Esophagus muscularis mucosa (tissue), 4 donors: ENCODE measurements around the gene SLC6A18. TPM values are rescaled to one million over a fixed set of nuclear protein-coding genes. Genes with fewer than 3 reads are reported as not detected.

Source experiments
- DNase-seq: peaks from one replicate; pipeline ENCODE4 v3.0.0-alpha.2; 2017; ENCODE audit errors: extremely low spot score
- H3K27ac ChIP-seq, 4 donors: fragments of 200-600 bp; sonication (generic); replicated peaks in 1 of 4; 1 replicate in 3 of 4; 2 replicates in 1 of 4; pipeline ENCODE4 v1.5.1; 2016 to 2019; ENCODE audit warnings: mild to moderate bottlenecking in 1 of 4
- H3K27me3 ChIP-seq, 4 donors: fragments of 200-600 bp; sonication (generic); one replicate each; pipeline versions ENCODE4 v1.5.1 to v1.6.0; 2016 to 2019
- H3K36me3 ChIP-seq, 4 donors: fragments of 200-600 bp; sonication (generic); one replicate each; pipeline ENCODE4 v1.5.1; 2016 to 2019
- H3K4me1 ChIP-seq, 4 donors: fragments of 200-600 bp; sonication (generic); one replicate each; pipeline ENCODE4 v1.5.1; 2016 to 2019
- H3K4me3 ChIP-seq, 4 donors: fragments of 200-600 bp; sonication (generic); 1 replicate in 2 of 4; 2 replicates in 2 of 4; pipeline ENCODE4 v1.5.1; 2016 to 2019; ENCODE audit warnings: mild to moderate bottlenecking in 4 of 4, moderate library complexity in 1 of 4
- H3K9me3 ChIP-seq, 4 donors: fragments of 200-600 bp; sonication (generic); 1 replicate in 3 of 4; 2 replicates in 1 of 4; pipeline ENCODE4 v1.5.1; 2016 to 2019
- EP300 ChIP-seq: sonication (generic); formaldehyde crosslinking; IDR thresholded peaks from one replicate; pipeline ENCODE4 v1.6.1; 2017; ENCODE audit warnings: antibody characterized with exemption
- POLR2A ChIP-seq: fragments of 450-650 bp; IDR thresholded peaks from one replicate; pipeline ENCODE4 v1.6.1; 2017; ENCODE audit warnings: antibody characterized with exemption, moderate library complexity, mild to moderate bottlenecking, low read depth
- POLR2AphosphoS5 ChIP-seq, 2 donors: sonication (generic); formaldehyde crosslinking; IDR thresholded peaks; one replicate each; pipeline ENCODE4 v1.6.1; 2017; ENCODE audit warnings: antibody characterized with exemption in 2 of 2
- WGBS: methylation state at CpG from one replicate; pipeline ENCODE4 v1.1.5; 2018; 5-methylcytosine and 5-hydroxymethylcytosine counted together
- intact Hi-C: fragments of 100-400 bp; cut with DNase I; formaldehyde crosslinking; loops from one replicate; pipeline ENCODE4 v1.15.1; 2023
- total RNA-seq, 4 donors: library from RNA; depleted of rRNA; stranded (reverse); fragments of >200 nt; gene quantifications; one replicate each; pipeline versions ENCODE4 v1.1.0 to v1.2.1, GENCODE V29; 2016
- TF ChIP-seq, protein P1 (sequence below), 3 experiments: fragments of 200-600 bp in 2 of 3; fragments of 450-650 bp in 1 of 3; sonication (generic) in 2 of 3; IDR thresholded peaks; one replicate each; pipeline ENCODE4 v1.5.1; 2017 to 2019; ENCODE audit warnings: antibody characterized with exemption in 3 of 3, mild to moderate bottlenecking in 2 of 3, moderate library complexity in 1 of 3

Gene SLC6A18
- total RNA-seq, 4 donors from 2014 or later, result not detected

DNA sequence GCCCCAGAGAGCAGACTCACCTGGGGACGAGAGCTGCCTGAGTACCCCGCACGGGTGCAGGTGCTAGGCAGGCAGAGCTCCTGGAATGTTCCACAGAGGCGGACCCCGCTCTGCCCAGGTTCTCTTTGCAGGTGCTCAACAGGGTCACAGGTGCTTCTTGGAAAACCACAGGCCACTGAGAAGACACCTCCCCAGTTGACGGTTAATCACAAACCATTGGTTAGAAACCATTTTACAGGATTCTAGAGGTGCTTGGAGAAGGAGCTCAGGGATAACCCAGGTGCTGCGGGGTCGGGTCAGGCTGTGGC lies 41.1 kb upstream of the SLC6A18 start:
- H3K27me3 ChIP-seq, result peaks cover 0 to 44% (median 0%) of the 10 kb centered on the region in 4 donors
- intact Hi-C loops, result no loop called here
- no peaks in the 10 kb centered on the region for H3K9me3 ChIP-seq

DNA sequence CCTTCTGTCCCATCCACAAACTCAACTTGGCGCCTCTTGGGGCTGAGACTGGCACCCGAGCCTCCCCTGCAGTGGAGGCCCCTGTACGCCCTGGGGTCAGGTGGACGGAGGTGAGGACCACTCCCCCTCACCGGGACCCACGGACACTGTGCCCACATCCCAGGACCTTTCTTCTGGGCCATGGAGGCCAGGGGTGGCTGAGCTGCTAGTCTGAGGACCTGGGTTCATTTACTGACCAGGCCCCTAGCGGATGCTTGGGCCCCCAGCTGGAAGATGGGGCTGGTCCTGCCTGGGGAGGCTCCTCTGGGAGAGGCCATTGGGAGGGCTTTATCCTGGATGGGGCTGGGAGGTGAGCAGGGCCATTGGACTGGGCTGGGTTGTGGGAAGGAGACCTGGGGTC lies 40.7 kb upstream of the SLC6A18 start:
- intact Hi-C loops, result no loop called here
- Histone ChIP-seq H3K4me1 (peaks cover 3 to 16% (median 14%) of the 10 kb centered on the region in 4 donors), H3K9me3 (no peaks in the 10 kb centered on the region), H3K4me3 (no peak overlapping the region), H3K36me3 (no peaks in the 10 kb centered on the region), H3K27ac (no peak overlapping the region), H3K27me3 (peaks cover 0 to 48% (median 2%) of the 10 kb centered on the region in 4 donors)
- WGBS, result 100% methylated on average over 1 of the region's 7 CpGs
- no peak for TF ChIP-seq POLR2AphosphoS5 (IDR thresholded peaks at IDR 0.05)
- no peak for TF ChIP-seq POLR2A
- TF ChIP-seq, protein P1, sequence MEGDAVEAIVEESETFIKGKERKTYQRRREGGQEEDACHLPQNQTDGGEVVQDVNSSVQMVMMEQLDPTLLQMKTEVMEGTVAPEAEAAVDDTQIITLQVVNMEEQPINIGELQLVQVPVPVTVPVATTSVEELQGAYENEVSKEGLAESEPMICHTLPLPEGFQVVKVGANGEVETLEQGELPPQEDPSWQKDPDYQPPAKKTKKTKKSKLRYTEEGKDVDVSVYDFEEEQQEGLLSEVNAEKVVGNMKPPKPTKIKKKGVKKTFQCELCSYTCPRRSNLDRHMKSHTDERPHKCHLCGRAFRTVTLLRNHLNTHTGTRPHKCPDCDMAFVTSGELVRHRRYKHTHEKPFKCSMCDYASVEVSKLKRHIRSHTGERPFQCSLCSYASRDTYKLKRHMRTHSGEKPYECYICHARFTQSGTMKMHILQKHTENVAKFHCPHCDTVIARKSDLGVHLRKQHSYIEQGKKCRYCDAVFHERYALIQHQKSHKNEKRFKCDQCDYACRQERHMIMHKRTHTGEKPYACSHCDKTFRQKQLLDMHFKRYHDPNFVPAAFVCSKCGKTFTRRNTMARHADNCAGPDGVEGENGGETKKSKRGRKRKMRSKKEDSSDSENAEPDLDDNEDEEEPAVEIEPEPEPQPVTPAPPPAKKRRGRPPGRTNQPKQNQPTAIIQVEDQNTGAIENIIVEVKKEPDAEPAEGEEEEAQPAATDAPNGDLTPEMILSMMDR (IDR thresholded peaks at IDR 0.05), result no peak
- no peak for TF ChIP-seq EP300
- DNase-seq, result no peak

More for the DNA sequence above, 41.1 kb upstream of the SLC6A18 start:
- DNase-seq, result no peak
- TF ChIP-seq POLR2A (no peak), EP300 (no peak), POLR2AphosphoS5 (IDR thresholded peaks at IDR 0.05) (no peak)
- TF ChIP-seq, protein P1 (IDR thresholded peaks at IDR 0.05), result no peak
- WGBS, result 100% methylated on average over 3 of the region's 8 CpGs
- Histone ChIP-seq H3K36me3 (no peaks in the 10 kb centered on the region), H3K4me3 (no peak overlapping the region), H3K4me1 (peaks cover 3 to 16% (median 14%) of the 10 kb centered on the region in 4 donors), H3K27ac (no peak overlapping the region)

DNA sequence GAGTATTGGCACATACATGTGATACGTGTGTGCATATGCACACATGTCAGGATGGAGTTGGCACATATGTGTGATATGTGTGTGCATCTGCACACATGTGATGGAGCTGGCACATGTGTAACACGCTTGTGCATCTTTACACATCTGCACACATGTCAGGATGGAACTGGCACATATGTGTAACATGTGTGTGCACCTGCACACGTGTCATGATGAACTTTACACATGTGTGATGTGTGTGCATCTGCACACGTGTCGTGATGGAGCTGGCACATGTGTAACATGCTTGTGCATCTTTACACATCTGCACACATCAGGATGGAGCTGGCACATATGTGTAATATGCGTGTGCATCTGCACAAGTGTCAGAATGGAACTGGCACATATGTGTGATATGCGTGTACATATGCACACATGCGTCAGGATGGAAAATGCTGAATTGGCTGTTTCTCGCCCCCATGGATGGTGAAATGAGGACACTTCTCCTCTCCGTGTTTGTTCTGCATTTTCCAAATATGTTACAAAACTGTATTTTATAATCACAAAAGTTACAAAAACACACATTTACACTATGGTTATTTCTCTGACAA lies 40.0 kb upstream of the SLC6A18 start:
- no peak overlapping the region for H3K4me3 ChIP-seq
- peaks cover 0 to 55% (median 2%) of the 10 kb centered on the region in 4 donors for H3K27me3 ChIP-seq
- DNase-seq, result no peak
- H3K4me1 ChIP-seq, result peaks cover 3 to 16% (median 14%) of the 10 kb centered on the region in 4 donors
- H3K27ac ChIP-seq, result no peak overlapping the region
- TF ChIP-seq POLR2A (no peak), EP300 (no peak), POLR2AphosphoS5 (IDR thresholded peaks at IDR 0.05) (no peak)
- TF ChIP-seq, protein P1 (IDR thresholded peaks at IDR 0.05), result no peak
- H3K36me3 ChIP-seq, result no peaks in the 10 kb centered on the region
- intact Hi-C loops, result no loop called here
- no peaks in the 10 kb centered on the region for H3K9me3 ChIP-seq
- 95% methylated on average over 10 of the region's 10 CpGs for WGBS

DNA sequence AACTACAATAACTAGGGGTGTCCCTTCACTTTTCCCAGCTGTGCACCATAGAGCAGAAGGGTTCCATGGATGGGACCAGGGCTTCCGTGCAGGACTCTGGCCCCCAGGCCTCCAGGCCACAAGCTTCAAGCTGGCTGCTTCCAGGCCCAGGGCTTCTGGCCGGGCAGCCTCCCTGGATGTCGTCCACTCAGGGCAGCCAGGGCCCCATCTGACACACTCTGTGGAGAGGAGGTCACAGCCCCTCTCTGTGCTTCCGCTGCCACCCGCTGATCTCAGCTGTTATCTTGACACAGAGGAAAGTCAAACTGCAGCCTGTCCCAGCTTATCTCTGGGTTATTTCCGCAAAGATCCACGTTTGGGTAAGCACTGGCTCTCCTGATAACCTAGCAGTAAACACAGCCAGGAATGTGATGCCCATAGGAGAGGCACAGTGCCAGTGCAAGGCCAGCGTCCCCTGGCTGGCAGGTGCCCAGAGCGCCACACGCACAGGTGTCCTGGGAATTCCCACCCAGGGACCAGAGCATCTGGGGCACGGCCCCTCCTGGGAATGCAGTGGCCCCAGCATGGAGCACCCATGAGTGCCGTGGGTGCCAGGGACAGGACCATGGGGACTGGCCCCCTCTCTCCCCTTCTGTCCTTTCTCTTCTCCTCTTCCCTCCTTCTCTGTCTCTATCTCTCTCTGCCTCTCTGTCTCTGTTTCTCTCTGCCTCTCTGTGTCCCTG lies 39.4 kb upstream of the SLC6A18 start:
- peaks cover 0 to 59% (median 2%) of the 10 kb centered on the region in 4 donors for H3K27me3 ChIP-seq
- peaks cover 3 to 16% (median 14%) of the 10 kb centered on the region in 4 donors for H3K4me1 ChIP-seq
- H3K4me3 ChIP-seq, result no peak overlapping the region
- DNase-seq, result no peak
- no peaks in the 10 kb centered on the region for H3K36me3 ChIP-seq
- TF ChIP-seq EP300 (no peak), POLR2AphosphoS5 (IDR thresholded peaks at IDR 0.05) (no peak), POLR2A (no peak)
- TF ChIP-seq, protein P1 (IDR thresholded peaks at IDR 0.05), result no peak
- WGBS, result 75% methylated on average over 7 of the region's 12 CpGs
- H3K9me3 ChIP-seq, result no peaks in the 10 kb centered on the region
- intact Hi-C loops, result no loop called here
- no peak overlapping the region for H3K27ac ChIP-seq
